ENCODE measurements around the gene ARF3.

Gene ARF3

DNA sequence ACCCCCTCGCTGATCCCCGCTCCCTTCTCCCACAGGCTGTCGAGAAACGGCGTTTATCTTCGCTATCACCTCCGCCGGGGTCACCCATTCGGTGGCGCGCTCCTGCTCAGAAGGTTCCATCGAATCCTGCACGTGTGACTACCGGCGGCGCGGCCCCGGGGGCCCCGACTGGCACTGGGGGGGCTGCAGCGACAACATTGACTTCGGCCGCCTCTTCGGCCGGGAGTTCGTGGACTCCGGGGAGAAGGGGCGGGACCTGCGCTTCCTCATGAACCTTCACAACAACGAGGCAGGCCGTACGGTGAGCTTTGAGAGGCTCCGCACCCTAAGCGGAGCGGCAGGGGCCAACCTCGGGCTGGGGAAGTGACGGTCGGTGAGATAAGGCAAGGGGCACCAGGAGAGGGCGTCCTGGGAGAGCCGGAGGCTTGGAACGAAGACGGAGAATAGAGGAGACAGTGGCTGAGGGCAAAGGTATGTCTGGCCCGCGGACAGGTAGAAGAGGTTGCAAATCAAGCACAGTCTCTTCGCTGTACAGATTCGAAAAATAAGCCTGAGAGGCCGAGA is 23.2 kb upstream of the ARF3 start:
- H3K4me1 ChIP-seq, result peaks cover 11 to 47% (median 43%) of the 10 kb centered on the region in 4 donors
- intact Hi-C loops (cut with DNase I; ENCODE audit: low total_unique reads), result loop anchor here (10.0 kb wide), 1 partner anchor 116 kb away; the partner anchor contains the start of gene RND1
- no peaks in the 10 kb centered on the region for H3K36me3 ChIP-seq
- TF ChIP-seq, protein P1, sequence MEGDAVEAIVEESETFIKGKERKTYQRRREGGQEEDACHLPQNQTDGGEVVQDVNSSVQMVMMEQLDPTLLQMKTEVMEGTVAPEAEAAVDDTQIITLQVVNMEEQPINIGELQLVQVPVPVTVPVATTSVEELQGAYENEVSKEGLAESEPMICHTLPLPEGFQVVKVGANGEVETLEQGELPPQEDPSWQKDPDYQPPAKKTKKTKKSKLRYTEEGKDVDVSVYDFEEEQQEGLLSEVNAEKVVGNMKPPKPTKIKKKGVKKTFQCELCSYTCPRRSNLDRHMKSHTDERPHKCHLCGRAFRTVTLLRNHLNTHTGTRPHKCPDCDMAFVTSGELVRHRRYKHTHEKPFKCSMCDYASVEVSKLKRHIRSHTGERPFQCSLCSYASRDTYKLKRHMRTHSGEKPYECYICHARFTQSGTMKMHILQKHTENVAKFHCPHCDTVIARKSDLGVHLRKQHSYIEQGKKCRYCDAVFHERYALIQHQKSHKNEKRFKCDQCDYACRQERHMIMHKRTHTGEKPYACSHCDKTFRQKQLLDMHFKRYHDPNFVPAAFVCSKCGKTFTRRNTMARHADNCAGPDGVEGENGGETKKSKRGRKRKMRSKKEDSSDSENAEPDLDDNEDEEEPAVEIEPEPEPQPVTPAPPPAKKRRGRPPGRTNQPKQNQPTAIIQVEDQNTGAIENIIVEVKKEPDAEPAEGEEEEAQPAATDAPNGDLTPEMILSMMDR (IDR thresholded peaks at IDR 0.05), result no peak
- no peaks in the 10 kb centered on the region for H3K9me3 ChIP-seq
- DNase-seq, result no peak
- H3K27ac ChIP-seq, result no peak overlapping the region
- peaks cover 9 to 80% of the 10 kb centered on the region in 2 donors for H3K27me3 ChIP-seq
- H3K4me3 ChIP-seq, result peak overlapping the region; percentile 4 to 35

DNA sequence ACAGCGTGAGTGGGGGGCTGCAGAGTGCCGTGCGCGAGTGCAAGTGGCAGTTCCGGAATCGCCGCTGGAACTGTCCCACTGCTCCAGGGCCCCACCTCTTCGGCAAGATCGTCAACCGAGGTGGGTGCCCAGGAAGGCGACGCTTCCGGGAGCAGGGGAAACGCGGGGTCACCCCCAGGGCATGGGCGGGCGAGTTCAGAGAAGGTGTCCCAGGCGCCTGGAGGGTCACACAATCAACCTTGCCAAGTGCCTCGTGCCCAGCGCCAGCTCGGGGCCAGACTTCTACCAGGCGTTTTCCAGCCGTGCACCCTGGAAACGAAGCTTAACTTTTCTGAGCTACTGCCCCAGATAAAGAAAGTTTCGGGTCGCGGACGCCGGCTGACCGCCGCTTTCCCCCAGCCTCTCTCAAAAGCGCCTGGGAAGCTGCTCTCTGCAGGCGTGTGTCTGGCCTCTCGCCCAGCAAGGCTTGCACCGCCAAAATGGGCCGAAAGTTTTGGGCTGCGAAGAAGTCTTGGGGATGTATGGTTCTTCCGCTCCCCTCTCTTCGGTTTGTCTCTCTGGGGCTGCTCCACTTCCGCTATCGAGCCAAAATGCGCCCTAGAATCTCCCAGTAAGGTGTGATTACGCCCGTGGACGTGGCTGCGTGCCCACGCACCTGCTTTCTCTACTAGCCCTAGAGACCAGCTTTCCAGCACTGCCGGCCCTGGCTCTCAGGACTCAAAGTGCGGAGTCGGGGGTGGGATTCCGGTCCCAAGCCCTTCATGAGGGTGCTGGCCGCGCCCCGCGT is 22.5 kb upstream of the ARF3 start:
- Histone ChIP-seq H3K36me3 (no peaks in the 10 kb centered on the region), H3K9me3 (no peaks in the 10 kb centered on the region), H3K4me1 (peaks cover 11 to 41% (median 39%) of the 10 kb centered on the region in 4 donors), H3K27ac (no peak overlapping the region), H3K4me3 (peak overlapping the region; percentile 4 to 35), H3K27me3 (peaks cover 9 to 87% of the 10 kb centered on the region in 2 donors)
- intact Hi-C loops (cut with DNase I; ENCODE audit: low total_unique reads), result loop anchor here (10.0 kb wide), 1 partner anchor 115 kb away; the partner anchor contains the start of gene RND1
- TF ChIP-seq, protein P1 (IDR thresholded peaks at IDR 0.05), result no peak
- DNase-seq, result no peak

DNA sequence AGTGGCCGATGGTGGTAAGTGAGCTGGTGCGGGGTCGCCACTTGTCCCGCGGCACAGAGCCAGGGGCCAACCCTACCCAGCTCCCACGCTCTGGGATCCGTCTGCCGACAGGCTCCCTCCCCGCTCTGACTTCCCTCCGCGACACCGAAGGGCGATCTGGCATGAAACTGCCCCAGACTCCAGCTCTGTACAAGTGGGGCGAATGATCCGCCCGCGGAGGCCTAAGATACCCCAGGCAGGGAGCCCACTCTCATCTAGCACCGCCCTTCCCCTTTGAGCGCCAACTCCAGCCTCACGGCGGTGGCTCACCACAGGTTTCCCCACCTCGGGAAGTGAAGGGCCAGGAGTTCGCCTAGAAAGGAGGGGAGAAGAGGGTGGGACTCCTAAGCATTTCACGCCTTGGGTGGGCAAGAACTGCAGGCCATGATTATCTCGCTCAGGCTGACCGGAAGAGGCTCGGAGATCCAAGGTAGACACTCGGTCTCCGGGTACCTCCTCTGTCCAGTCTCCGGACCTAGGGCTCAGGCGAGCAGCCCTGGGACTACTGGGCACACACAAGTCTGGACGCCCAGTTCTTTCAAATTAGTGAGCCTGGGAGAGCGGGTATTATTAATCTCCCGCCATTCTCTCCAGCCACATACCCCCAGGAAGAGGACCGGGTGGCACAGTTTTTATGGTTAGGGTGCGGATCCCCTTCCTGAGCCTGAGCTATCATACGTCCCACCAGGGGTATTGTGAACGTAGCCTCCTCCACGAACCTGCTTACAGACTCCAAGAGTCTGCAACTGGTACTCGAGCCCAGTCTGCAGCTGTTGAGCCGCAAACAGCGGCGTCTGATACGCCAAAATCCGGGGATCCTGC is 21.7 kb upstream of the ARF3 start:
- Histone ChIP-seq H3K9me3 (no peaks in the 10 kb centered on the region), H3K4me1 (peaks cover 11 to 45% (median 39%) of the 10 kb centered on the region in 4 donors), H3K27me3 (peaks cover 9 to 95% of the 10 kb centered on the region in 2 donors), H3K4me3 (peak overlapping the region; percentile 23 to 35), H3K27ac (no peak overlapping the region), H3K36me3 (no peaks in the 10 kb centered on the region)
- TF ChIP-seq, protein P1 (IDR thresholded peaks at IDR 0.05), result no peak
- DNase-seq, result no peak
- intact Hi-C loops (cut with DNase I; ENCODE audit: low total_unique reads), result no loop called here

DNA sequence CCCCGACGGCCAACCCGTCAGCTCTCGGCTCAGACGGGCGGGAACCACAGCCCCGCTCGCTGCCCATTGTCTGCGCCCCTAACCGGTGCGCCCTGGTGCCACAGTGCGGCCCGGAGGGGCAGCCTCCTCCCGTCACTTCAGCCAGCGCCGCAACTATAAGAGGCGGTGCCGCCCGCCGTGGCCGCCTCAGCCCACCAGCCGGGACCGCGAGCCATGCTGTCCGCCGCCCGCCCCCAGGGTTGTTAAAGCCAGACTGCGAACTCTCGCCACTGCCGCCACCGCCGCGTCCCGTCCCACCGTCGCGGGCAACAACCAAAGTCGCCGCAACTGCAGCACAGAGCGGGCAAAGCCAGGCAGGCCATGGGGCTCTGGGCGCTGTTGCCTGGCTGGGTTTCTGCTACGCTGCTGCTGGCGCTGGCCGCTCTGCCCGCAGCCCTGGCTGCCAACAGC is 21.0 kb upstream of the ARF3 start, which contains the start of gene WNT1:
Gene WNT1 (plus strand): TSS at position 32 of the 450 bp plus-strand sequence. CDS start 329 bp downstream, at position 361.
- TF ChIP-seq, protein P1 (IDR thresholded peaks at IDR 0.05), result no peak
- Histone ChIP-seq H3K36me3 (no peaks in the 10 kb centered on the region), H3K9me3 (no peaks in the 10 kb centered on the region), H3K4me1 (peaks cover 11 to 52% (median 44%) of the 10 kb centered on the region in 4 donors), H3K27me3 (peaks cover 13 to 97% of the 10 kb centered on the region in 2 donors), H3K27ac (no peak within 1 kb of the TSS), H3K4me3 (peak within 1 kb of the TSS; percentile 23 to 35)
- no peak for DNase-seq
- intact Hi-C loops (cut with DNase I; ENCODE audit: low total_unique reads), result no loop called here

All from tibial artery (tissue), 4 donors.